CD1c-positive myeloid dendritic cell (primary cell): ENCODE measurements around the gene OSBPL10.

Experiments used
- DNase-seq: peaks from one replicate; pipeline ENCODE4 v3.0.0-alpha.2; 2016; ENCODE audit errors: extremely low spot score

Gene OSBPL10

GRCh38 chr3:31748281-31748932 lies 232.7 kb downstream of the OSBPL10 start:
- DNase-seq: no peak

- DNase-seq: no peak
These were observed 233.3 kb downstream of the OSBPL10 start for GRCh38 chr3:31747785-31748184.

- DNase-seq: no peak
These were observed 236.1 kb downstream of the OSBPL10 start for GRCh38 chr3:31744913-31745312.

- no peak for DNase-seq
These were observed 237.6 kb downstream of the OSBPL10 start for GRCh38 chr3:31743331-31744089.

GRCh38 chr3:31740397-31740796 lies 240.7 kb downstream of the OSBPL10 start:
- DNase-seq: no peak

GRCh38 chr3:31738412-31738811 lies 242.7 kb downstream of the OSBPL10 start:
- DNase-seq: no peak

DNA sequence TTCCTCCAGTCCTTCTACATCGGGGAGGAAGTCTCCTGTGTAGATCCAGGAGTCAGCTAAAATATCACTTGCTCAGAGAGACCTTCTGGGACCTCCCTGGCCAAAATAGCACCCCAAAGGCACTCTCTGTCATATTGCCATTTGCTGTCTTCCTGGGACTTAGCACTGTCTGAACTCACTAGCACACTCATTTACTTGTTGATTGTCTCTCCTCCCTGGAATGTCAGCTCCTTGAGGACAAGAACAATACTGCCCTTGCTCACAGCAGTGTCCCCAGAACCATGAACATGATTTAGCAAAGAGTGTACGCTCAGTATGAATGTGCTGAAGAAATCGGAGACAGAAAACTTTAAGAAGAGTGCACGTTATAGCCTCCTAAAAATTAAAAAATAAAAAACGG lies 245.4 kb downstream of the OSBPL10 start:
- DNase-seq: no peak

GRCh38 chr3:31733234-31733667 lies 247.8 kb downstream of the OSBPL10 start:
- no peak for DNase-seq

- DNase-seq: no peak
These were observed 248.5 kb downstream of the OSBPL10 start for GRCh38 chr3:31732548-31732947.

DNA sequence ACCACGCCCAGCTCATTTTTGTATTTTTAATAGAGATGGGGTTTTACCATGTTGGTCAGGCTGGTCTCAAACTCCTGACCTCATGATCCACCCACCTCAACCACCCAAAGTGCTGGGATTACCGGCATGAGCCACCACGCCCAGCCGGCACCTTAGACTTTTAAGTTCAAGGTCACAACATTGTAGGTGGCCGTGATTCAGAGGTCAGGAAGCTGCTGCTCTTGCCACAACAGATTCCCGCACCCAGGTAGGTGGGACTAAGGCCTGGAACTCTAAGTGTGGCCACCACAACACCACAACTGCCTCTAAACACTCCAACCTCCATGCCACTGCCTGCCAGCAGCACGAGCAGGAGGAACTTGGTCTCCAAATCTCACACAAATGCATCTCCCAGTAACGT lies 251.5 kb downstream of the OSBPL10 start:
- no peak for DNase-seq

- no peak for DNase-seq
These were observed 252.0 kb downstream of the OSBPL10 start for GRCh38 chr3:31729082-31729481.

GRCh38 chr3:31728403-31728802 lies 252.7 kb downstream of the OSBPL10 start:
- DNase-seq: no peak

DNA sequence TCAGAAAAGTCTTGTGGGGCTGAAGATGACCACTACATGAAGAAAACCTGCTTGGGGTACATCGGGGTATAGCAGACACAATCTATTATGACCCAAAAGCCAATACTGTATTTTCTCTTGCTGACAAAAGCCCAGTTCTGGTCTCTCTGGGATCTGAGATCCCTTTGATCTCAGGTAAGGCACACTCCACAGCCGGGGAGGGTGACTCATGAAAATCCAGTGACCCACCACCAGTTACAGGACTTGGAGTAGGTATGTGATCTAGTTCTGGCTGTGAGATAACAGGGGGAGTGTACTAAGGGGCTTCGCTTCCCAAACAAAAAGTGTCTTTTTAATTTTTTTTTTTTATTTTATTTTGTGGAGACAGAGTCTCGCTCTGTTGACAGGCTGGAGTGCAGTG lies 255.1 kb downstream of the OSBPL10 start:
- DNase-seq: no peak

- DNase-seq: no peak
These were observed 255.5 kb downstream of the OSBPL10 start for GRCh38 chr3:31725568-31725967.

DNA sequence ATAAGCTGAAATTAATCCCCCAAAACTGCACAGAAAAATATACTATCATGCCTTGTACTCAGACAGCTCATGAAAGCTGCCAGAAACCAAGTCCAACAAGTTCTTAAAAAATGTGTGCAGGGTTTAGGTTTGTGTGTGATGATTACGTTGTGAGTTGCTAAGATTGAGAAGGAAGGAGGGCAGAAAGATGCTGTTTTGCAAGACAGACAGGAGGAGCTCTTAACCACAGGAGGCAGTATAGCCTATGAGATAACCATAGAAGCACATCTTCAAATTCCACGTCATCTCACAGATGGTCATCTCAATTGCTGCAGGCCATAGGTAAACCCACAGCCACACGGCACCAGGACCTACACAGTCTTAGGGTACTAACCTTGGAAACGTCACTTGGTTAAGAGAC lies 256.4 kb downstream of the OSBPL10 start:
- DNase-seq: no peak

GRCh38 chr3:31724116-31724515 lies 256.9 kb downstream of the OSBPL10 start:
- DNase-seq: no peak

- DNase-seq: no peak
These were observed 257.4 kb downstream of the OSBPL10 start for GRCh38 chr3:31723701-31724100.

DNA sequence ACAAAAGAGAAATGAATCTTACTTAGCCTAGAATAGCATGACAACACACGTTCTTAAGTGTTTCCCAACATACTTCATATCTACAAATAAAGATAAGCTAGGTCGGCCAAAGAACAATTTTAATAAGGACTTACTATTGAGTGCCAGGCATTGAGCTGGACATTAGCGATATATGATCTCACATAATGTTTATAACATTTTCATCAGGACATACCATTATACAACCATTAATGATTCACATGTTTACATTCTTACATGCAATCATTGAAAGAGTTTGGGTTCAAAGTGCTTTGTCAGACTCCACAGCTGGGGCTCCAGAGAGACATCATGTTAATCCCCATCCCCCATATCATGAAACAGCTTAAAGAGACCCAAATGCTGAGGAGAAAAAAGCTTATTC lies 259.4 kb downstream of the OSBPL10 start:
- no peak for DNase-seq

GRCh38 chr3:31714495-31715280 lies 266.4 kb downstream of the OSBPL10 start:
- DNase-seq: peak; percentile 41

DNA sequence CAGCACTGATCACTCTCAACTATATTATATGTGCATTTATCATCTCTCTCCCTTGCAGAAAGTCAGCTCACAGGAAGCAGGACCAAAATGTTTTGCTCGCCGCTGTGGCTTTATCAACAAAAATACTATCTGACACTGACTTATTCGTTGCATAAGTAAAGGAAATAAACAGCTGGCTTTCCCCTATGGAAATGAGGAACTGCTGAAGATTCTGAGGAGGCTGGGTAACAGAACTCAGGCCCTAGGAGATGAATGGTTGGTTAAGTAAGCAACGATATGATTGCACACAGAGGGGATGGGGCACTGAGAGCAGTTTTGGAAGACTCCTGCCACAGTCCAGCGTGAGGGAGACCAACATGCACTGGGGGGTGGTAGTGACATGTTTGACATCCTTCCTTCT lies 267.2 kb downstream of the OSBPL10 start:
- DNase-seq: peak; percentile 46

DNA sequence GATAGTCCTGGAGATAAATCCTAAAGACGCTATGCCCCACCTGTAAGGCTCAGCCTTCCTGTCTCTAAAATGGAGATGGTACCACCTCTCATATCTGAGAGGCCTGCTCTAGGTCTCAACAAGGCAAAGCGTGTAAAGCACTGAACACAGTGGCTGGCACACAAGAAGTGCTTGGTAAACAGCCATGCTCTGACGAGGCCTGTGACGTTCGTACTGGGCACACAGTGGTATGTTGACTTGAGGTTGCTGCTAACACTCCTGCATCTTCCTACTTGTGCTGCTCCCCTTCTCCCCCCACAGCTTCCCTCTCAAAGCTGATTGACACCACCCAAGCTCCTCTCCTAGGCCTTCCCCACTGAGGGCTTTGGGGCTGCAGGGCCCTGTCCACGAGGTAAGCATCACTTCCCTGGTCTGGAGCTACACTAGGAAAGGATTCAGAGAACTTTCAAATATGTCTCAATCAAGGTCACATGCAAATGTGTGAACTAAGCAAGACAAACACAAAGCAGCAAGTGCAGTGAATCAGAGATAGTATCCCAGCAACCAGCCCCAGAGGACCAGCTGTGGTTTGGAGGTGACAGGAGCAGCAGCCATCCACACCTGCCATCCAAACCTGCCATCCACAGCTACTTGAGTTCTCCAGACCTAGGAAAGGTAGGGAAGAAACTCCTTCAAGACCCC lies 270.8 kb downstream of the OSBPL10 start:
- no peak for DNase-seq

- no peak for DNase-seq
These were observed 271.5 kb downstream of the OSBPL10 start for GRCh38 chr3:31709526-31709925.
